Cerebellar nuclear complex (tissue), 1 donor: ENCODE results near the gene MAML2.

Experiments
- DNase-seq, 2 experiments: peaks; one replicate each; lab custom pipeline; 2025; lab: John Stamatoyannopoulos, UW

MAML2 gene

GRCh38 chr11:96213500-96213899 lies 129.5 kb downstream of the MAML2 start:
- no peak for DNase-seq

- no peak for DNase-seq
These were observed 131.6 kb downstream of the MAML2 start for GRCh38 chr11:96211436-96211835.

GRCh38 chr11:96207459-96208449 lies 135.2 kb downstream of the MAML2 start:
- no peak for DNase-seq

- no peak for DNase-seq
These were observed 136.0 kb downstream of the MAML2 start for GRCh38 chr11:96206955-96207354.

GRCh38 chr11:96205460-96205809 lies 137.6 kb downstream of the MAML2 start:
- peak; percentile 74 to 79 for DNase-seq

- DNase-seq = no peak
These were observed 138.1 kb downstream of the MAML2 start for GRCh38 chr11:96204721-96205459.

- no peak for DNase-seq
These were observed 138.7 kb downstream of the MAML2 start for GRCh38 chr11:96204366-96204659.

GRCh38 chr11:96203567-96204365 lies 139.2 kb downstream of the MAML2 start:
- DNase-seq = no peak

- no peak for DNase-seq
These were observed 142.8 kb downstream of the MAML2 start for GRCh38 chr11:96200243-96200642.

- no peak for DNase-seq
These were observed 143.4 kb downstream of the MAML2 start for GRCh38 chr11:96199563-96200025.

GRCh38 chr11:96197801-96198701 lies 144.9 kb downstream of the MAML2 start:
- no peak for DNase-seq

GRCh38 chr11:96197103-96197502 lies 145.9 kb downstream of the MAML2 start:
- no peak for DNase-seq

GRCh38 chr11:96196181-96196662 lies 146.8 kb downstream of the MAML2 start:
- no peak for DNase-seq

GRCh38 chr11:96195671-96196070 lies 147.3 kb downstream of the MAML2 start:
- DNase-seq = no peak

GRCh38 chr11:96194581-96195374 lies 148.2 kb downstream of the MAML2 start:
- DNase-seq = no peak

GRCh38 chr11:96193745-96194443 lies 149.1 kb downstream of the MAML2 start:
- no peak for DNase-seq

GRCh38 chr11:96191752-96192151 lies 151.2 kb downstream of the MAML2 start:
- DNase-seq = no peak

GRCh38 chr11:96189351-96189750 lies 153.6 kb downstream of the MAML2 start:
- DNase-seq = no peak

GRCh38 chr11:96188243-96189006 lies 154.6 kb downstream of the MAML2 start:
- no peak for DNase-seq
